GM18507 (cell line): Measurements from ENCODE around the gene KCNQ1.
"Not testable (repeated sequence)": the region's sequence is repeated elsewhere in the genome, so short reads cannot be mapped to it uniquely, and the experiment has no call there.

ENCODE experiments used
- DNase-seq: peaks from one replicate; pipeline ENCODE4 v3.0.0; 2011; ENCODE audit warnings: low read depth; ENCODE audit not compliant: insufficient read length; ENCODE audit errors: extremely low spot score
- FAIRE-seq: peaks from 2 replicates; lab custom pipeline; 2011; peaks lifted over from hg19 to GRCh38; lab: Jason Lieb, UNC

The KCNQ1 gene

DNA sequence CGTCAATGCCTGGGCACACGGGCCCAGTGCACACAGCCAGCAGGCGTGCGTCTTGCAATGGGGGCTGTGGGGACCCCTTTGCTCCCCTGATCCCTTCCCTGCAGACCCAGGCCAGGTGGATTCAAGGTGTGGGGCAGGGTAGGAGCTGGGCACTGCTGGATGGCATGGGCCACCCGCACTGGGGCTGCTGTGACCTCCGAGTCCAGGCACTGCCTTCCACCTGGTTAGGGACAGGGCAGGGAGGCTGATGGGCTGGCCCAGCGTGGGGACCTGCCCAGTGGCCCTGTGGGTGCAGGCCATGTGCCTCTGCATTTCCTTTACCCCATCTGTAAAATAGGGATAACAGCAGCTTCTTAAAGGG is 22.9 kb downstream of the KCNQ1 start:
- no peak for DNase-seq
- no peak for FAIRE-seq

DNA sequence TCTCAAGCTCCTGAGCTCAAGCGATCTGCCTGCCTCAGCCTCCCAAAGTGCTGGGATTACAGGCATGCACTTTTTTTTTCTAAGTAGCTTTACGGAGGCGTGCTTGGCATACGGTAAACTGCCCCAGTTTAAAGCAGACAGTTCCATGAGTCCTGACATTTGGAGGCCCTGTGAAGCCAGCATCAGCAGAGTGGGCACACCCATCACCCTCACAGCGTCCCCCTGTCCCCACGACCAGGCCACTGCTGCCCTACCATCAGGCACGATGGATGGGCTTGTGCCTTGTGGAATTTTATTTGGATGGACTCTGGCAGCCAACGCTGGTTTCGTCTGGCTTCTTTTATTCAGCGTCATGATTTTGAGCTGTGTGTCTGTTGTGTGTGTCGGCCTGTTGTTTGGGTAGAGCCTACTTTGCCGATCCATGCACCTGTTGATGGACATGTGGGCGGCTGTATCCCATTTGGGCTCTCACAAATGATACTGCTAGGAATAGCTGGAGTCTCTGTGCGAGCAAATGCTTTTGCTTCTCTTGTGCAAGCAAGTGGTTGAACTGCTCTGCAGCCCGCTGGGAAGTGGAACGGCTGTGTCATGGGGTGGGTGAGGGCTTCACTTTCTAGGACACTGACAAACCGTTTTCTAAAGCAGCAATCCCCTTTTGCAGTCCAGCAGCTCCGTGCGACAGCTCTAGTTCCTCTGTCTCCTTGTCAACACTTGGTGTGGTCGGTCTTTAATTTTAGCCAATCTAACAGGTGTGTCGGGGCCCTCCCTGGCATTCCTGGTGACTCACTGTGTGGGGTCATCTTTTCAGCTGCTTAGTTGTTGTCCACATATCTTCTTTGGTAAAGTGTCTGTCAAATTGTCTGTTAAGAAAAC is 23.8 kb downstream of the KCNQ1 start:
- no peak for DNase-seq
- FAIRE-seq: no peak

DNA sequence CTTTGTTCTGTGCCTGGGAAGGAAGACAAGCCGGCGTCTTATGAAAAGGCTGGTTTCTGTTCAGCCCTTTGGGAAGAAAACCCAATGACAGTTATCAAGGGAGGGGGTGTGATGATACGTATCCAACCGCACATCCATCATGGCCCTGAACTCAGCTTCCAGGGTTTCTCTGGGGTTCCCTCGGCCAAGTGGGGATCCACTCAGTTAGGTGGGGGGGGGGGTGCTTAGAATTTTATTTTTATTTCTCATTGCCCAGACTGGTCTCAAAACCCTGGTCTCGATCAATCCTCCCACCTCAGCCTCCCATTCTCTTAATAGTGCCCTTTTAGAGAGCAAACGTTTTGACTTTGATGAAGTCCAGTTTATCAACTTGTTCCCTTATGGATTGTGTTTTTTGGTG is 25.7 kb downstream of the KCNQ1 start:
- FAIRE-seq: no peak
- DNase-seq: no peak

DNA sequence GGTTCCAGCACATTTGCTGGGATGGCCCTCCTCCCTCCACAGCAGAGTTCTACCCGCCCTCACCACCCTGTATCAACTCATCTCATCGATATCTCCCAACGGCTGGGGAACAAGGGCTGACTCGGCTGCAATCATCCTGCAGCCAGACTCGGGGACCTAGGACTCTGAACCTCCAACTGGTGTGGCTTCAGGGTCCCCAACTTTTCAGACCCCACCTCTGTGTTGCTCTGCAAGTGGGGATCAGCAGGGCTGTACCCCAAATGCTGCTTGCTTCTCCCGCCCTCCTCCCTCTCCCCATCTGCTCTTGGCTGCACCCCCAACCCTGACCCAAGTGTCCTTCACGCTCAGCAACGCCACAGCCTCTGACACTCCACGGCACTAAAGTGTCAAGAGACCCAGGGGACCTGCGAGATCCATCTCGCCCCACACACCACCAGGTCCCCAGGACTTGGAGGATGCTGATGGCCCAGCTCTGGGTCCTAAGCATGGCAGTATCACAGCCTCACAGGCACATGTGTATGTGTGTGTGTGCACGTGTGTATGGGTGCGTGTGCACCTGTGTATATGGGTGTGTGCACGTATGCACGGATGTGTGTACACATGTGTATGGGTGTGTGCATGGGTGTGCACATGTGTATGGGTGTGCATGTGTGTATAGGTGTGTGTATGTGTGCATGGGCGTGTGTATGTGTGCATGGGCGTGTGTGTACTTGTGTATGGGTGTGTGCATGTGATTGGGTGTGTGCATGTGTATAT is 26.4 kb downstream of the KCNQ1 start:
- FAIRE-seq: no peak
- DNase-seq: no peak

DNA sequence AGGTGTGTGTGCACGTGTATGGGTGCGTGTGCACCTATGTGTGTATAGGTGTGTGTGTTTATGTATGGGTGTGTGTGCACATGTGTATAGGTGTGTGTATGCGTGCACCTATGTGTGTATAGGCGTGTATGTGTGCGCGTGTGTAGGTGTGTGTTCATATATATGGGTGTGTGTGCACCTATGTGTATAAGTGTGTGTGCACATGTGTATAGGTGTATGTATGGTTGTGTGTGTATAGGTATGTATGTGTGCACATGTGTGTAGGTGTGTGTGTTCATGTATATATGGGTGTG is 26.9 kb downstream of the KCNQ1 start:
- DNase-seq (no peak), FAIRE-seq (no peak)

DNA sequence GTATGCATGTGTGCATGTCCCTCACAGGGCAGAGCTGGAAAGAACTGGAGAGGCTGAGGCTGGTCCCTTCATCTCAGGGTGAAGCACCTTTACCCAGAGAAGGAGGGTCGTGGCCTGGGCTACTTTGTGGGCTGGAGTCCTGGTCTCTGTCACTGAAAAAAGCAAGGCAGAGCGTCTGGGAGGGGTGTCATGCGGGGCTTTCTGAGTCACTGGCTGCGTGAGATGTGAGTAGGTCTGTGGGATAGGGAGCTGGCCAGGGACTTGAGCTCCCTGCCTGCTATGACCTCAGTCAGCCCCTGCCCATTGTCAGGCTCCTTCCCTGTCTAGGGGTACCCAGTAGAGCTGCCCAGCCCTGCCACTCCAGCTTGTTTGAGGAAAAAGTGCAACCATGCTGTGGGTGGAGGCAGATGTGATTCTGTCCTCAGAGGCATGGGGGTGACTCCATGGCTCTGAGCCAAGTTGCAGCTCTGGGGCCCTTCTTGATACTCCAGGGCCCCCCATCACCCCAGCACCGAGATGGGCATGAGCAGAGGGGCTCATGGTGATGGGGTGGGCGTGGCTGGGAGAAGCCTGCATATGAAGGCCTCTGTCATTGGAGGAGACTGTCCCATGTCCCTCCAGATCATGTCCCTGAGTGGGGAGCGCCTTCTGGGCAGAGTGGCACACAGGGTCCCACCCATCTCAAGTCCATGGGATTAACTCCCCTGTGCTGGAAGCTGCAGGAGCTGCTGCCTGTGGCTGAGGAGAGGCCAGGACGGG is 27.8 kb downstream of the KCNQ1 start:
- DNase-seq (no peak), FAIRE-seq (no peak)

DNA sequence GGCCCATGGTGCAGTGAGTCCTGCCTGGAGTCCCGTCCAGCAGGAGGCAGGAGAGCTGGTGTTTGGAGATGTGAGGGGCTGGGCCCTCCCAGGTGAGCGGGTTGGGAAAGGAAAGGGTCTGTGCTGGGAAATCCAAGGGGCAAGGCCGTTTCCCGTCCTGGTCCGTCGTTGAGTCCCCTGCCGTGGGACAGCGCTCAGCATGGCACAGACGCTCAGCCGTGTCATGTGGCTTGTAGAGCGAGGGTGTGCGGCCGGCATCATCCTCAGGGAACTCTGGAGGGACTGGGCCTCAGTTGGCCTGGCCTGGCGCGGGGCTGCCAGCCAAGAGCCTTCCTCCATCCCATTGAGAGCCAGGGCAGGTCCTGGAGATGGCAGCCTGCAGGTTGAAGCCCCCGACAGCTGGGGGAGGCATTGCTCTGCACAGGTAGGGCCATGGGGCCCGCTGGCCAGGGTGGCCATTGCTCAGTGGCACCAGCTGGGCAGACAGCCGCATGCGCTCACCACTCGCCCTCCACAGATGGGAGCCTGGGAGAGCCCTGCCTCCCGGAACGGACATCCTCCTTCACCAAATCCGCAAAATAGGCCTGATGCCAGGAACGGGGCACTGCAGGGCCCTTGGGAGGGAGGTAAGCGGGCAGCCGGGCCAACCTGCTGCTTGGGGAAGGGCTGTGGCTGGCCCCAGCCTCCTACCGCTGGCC is 28.7 kb downstream of the KCNQ1 start:
- FAIRE-seq (no peak), DNase-seq (no peak)

DNA sequence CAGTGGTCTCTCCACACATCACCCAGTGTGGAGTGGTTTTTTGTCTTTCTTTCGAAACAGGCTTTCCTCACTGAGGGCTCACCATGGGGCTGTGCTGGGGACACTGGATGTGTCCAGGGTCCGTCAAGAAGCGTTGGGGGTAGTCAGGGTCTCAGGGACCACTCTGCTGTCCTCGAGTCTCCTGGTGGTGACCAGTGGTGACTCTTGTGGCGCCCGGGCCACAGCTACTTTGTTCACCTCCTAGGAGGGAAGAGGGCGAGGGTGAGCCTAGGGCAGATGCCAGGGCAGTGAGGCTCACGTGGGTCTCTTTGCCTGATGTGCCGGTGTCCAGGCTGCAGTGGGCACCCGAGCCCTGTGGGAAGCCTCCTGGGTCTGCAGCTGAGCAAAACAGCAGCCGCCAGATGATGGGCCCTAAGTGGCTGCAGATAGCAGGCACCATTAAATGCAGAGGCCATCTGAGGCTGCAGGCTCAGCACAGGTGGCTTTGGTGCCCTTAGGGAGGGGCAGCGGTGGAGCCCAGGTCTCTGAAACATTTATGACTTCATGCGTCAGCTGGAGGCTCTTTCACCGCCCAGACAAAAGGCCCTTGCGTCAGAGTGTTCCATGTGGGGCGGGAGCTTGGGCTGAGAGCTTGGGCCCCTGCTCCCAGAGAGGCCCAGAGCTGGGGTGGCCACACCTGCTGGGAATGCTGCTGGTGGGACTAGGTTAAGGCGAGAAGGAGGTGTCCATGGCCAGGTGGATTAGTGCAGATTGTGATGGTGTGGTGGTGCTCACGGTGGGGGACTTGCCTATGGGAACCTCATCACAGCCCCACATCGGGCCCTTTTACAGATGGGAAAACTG is 29.5 kb downstream of the KCNQ1 start:
- DNase-seq: no peak
- FAIRE-seq: no peak

DNA sequence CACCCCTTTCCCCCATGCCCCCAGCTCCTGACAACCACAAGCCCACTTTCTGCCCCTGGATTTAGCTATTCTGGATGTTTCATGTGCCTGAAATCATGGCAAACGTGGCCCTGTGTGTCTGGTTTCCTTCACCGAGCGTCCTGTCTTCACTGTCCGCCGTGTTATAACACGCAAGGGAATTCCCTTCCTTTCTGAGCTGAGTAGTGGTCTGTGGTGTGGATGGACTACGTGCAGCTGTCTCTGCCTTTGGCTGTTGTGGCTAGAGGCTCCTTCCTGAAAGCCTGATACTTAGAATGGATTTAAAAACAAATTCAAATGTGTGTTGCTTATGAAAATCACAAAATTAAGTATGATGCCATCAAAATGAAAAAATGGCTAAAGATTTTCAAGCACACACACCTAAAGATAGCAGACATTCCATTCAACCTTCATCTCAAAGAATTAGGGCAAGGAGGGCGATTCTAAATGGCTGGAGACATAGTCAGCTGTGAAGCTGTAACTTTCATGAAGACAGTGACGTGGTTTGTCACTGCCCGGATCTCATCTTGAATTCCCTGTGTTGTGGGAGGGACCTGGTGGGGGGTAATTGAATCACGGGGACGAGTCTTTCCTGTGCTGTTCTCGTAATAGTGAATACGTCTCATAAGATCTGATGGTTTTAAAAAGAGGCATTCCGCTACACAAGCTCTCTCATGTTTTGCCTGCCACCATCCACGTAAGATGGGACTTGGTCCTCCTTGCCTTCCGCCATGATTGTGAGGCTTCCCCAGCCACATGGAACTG is 30.5 kb downstream of the KCNQ1 start:
- DNase-seq: no peak
- no peak for FAIRE-seq

DNA sequence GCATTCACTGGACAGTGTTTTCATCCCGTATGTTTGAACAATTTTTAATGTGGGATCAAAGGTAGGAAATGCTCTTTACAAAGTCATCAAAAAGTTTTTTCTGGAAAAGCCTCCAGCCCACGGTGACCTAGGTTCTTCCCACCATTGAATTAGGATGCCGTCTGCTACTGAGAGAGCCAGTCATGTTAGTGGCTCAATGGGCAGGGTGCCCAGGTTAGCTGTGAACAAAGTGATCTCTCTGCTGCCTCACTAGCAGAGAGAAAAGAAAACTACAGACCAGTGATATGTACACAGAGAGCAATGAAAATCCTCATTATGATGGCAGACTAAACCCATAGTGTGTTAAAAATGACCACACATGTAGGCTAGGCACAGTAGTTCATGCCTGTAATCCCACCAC is 32.4 kb downstream of the KCNQ1 start:
- no peak for DNase-seq
- FAIRE-seq: no peak

DNA sequence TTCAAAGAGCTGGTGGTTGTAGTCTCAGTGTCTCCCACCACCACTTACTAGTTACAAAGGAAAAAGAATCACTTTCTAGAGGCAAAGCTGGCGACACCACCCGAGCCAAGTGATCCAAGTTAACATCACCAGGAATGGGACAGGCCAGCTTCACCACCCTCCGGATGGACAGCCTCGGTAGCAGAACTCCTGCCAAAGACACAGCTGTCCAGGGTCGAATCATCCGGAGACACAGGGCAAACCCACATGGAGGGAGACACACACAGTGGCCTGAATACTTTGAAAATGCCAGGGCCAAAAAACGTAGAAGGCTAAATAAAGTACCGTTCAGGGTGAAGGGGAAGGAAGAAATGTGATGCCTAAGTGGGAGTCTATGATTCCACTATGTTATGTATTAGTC is 33.1 kb downstream of the KCNQ1 start:
- FAIRE-seq: no peak

DNA sequence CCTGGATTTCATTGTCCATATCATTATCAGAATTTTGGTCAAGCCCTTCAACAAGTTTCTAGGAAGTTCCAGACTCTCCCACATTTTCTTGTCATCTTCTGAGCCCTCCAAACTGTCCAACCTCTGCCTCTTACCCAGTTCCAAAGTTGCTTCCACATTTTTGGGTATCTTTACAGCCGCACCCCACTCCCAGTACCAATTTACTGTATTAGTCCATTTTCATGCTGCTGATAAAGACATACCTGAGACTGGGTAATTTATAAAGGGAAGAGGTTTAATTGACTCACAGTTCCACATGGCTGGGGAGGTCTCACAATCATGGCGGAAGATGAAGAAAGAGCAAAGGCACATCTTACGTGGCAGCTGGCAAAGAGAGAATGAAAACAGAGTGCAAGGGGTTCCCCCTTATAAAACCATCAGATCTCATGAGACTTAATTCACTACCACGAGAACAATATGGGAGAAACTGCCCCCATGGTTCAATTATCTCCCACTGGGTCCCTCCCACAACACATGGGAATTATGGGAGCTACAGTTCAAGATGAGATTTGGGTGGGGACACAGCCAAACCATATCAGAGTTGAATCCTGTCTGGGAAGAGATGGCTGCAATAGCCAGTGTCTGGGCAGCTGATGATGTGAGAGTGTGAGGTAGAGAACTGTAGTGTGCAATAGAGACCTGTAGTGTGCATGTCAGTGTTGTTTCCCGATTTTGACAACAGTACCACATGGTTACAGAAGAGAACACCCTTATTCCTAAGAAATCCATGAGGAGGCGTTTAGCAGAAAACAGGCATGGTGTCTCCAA is 35.5 kb downstream of the KCNQ1 start:
- not testable (repeated sequence) for FAIRE-seq, DNase-seq

More for the DNA sequence above, 33.1 kb downstream of the KCNQ1 start:
- no peak for DNase-seq

DNA sequence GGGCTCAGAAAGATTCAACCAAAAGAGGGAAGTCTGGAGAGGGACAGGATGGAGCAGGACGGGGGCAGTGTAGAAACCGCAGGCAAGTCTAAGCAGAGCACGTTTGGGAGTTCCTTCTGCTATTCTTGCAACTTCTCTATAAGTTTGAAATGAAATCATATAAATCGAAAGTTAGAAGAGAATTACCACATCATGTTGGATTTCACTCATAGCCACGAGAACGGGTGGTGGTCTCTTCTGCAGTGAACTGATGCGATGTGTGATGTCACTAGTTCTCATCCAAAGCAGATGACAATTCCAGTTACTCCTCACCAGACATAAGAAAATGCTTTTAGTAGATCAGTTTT is 36.0 kb downstream of the KCNQ1 start:
- DNase-seq (no peak), FAIRE-seq (no peak)

DNA sequence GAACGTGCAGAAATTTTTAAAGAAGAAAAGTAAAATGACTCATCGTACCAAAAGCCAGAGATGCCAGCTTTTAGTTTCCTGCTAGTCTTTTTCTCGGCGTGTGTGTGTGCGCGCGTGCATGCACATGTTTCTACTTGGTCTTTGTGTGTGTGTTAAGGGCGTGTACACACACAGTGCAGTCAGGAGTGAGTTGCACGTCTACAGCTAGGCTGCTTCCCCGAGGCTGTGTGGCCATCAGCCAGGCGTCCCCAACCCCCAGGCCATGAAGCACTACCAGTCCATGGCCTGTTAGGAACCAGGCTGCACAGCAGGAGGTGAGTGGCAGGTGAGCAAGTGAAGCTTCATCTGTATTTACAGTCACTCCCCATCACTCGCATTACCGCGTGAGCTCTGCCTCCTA is 36.4 kb downstream of the KCNQ1 start:
- FAIRE-seq: no peak
- DNase-seq: no peak

DNA sequence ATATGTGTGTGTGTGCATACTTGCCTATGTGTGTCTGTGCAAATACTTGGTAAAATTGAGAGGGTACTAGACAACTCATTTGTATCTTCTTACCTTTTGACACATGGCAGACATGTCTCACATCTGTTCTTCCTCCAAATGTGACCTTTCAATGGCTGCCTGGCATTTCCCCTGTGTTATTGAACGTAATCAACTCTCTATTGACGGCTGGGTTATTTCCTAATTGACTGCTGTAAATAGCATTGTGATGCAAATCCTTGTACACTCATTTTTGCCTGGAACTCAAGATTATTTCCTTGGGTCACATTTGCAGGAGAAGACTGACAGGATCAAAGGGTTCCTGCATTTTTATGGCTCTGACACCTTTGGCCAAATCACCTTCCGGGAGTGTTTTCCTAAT is 37.4 kb downstream of the KCNQ1 start:
- no peak for DNase-seq
- no peak for FAIRE-seq

DNA sequence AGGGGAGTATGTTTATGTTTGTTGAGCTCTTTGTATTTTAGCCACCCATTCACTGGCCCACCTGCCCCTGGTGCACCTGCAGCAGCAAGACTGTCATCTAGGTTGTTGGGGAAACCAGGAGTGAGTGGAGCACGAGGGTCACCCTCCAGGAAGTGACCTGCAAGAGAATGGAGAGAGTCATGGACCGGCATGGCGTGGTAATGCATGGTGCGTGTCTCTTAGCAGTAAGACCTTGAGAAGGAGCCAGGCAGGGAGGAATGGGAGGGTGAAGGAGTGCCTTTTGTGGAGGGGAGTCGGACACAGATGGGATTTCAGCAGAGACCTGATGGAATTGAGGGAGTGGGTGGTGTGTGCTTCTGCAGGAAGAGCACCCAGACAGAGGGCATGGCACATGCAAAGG is 37.9 kb downstream of the KCNQ1 start:
- DNase-seq: no peak
- FAIRE-seq: no peak

DNA sequence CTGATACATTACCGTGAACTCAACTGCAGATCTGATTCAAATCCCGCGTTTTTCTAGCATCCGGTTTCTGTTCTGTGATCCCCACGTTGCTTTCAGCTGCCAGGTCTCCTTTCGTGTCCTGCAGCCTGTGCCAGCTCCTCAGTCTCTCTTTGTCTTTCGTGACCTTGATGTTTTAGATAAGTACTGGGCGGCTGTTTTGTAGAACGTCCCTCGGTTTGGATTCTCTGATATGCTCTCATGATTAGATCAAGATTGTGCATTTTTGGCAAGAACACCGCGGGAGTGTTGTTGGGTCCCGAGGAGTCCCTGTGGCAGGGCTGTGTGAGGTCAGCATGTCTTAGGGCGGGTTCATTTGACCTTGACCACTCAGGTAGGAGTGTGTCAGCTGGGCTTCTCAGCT is 38.6 kb downstream of the KCNQ1 start:
- no peak for FAIRE-seq
- DNase-seq: no peak
